Osteocyte (in vitro differentiated cells): ENCODE results near the gene SAMD13. TPM values are rescaled to one million over a fixed set of nuclear protein-coding genes. Genes with fewer than 3 reads are reported as not detected.

Source experiments
- DNase-seq: peaks from one replicate; pipeline ENCODE4 v3.0.0; 2021; ENCODE audit warnings: mixed read lengths; ENCODE audit not compliant: unreplicated experiment; ENCODE audit errors: extremely low spot score
- H3K27ac Mint-ChIP-seq: one replicate; pipeline ENCODE4 v1.8.0; 2021; ENCODE audit warnings: mild to moderate bottlenecking, mixed read lengths; ENCODE audit not compliant: unreplicated experiment
- H3K27me3 Mint-ChIP-seq: one replicate; pipeline ENCODE4 v1.8.0; 2021; ENCODE audit warnings: mixed read lengths; ENCODE audit not compliant: unreplicated experiment
- H3K36me3 Mint-ChIP-seq: one replicate; pipeline ENCODE4 v1.8.0; 2021; ENCODE audit warnings: mixed read lengths; ENCODE audit not compliant: unreplicated experiment
- H3K4me1 Mint-ChIP-seq: one replicate; pipeline ENCODE4 v1.8.0; 2021; ENCODE audit warnings: mixed read lengths; ENCODE audit not compliant: unreplicated experiment
- H3K4me3 Mint-ChIP-seq: one replicate; pipeline ENCODE4 v1.8.0; 2021; ENCODE audit warnings: mild to moderate bottlenecking, moderate library complexity, mixed read lengths; ENCODE audit not compliant: unreplicated experiment
- H3K9me3 Mint-ChIP-seq: one replicate; pipeline ENCODE4 v1.8.0; 2021; ENCODE audit warnings: mixed read lengths; ENCODE audit not compliant: unreplicated experiment
- total RNA-seq: library from RNA; stranded (reverse); gene quantifications from 2 replicates; pipeline ENCODE4 v1.2.1, GENCODE V29; 2021
- TF ChIP-seq, protein P1 (sequence below): fragments of 200-600 bp; sonication (generic); IDR thresholded peaks from 2 replicates; pipeline ENCODE4 v1.5.0; 2021; ENCODE audit warnings: antibody characterized with exemption, mild to moderate bottlenecking, moderate library complexity

The SAMD13 gene
- total RNA-seq, 1 donor from 2014 or later, result 0.99 TPM

DNA sequence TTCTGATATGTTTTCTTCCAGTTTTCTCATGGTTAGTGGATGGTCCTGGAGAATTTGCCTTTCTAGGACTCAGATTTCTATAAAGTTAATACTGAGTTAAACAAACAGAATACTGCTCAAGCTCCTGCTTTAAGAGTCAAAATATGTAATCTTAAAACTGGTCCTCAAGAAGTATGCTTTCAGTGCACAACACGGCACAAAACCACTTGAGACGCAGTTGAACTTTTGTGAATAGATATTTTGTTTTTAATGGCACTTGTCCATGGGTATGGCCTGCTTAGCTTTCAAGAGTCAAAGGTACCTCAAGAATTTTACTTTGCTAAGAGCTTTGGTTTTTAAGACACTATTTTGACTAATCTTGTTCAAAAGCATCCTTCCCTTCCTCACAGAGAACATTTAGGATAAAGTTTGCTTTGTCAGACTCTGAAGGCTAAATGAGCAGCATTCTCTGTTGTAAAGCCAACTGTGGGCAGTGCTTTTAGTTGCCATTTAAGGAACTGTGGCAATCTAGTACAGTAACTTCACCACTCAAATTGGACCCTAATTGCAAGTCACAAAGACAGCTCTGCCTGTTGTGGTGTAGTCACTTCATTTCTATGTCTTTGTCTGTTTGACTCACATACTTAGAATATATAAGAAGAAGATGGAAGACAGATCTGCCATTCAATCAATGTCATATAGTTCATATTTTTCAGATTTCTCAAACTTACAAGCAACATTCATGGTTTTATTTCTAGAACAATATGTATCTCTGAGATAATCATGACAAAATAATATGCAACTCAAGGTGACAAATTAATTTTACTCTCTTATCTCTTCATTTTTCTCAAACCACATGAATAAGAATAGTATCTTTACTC, 28.8 kb downstream of the SAMD13 start:
- Mint-ChIP-seq H3K27ac (no peak overlapping the region), H3K4me1 (no peaks in the 10 kb centered on the region), H3K9me3 (peaks cover 3% of the 10 kb centered on the region), H3K4me3 (no peak overlapping the region), H3K36me3 (no peaks in the 10 kb centered on the region), H3K27me3 (peaks cover 10% of the 10 kb centered on the region)
- TF ChIP-seq, protein P1, sequence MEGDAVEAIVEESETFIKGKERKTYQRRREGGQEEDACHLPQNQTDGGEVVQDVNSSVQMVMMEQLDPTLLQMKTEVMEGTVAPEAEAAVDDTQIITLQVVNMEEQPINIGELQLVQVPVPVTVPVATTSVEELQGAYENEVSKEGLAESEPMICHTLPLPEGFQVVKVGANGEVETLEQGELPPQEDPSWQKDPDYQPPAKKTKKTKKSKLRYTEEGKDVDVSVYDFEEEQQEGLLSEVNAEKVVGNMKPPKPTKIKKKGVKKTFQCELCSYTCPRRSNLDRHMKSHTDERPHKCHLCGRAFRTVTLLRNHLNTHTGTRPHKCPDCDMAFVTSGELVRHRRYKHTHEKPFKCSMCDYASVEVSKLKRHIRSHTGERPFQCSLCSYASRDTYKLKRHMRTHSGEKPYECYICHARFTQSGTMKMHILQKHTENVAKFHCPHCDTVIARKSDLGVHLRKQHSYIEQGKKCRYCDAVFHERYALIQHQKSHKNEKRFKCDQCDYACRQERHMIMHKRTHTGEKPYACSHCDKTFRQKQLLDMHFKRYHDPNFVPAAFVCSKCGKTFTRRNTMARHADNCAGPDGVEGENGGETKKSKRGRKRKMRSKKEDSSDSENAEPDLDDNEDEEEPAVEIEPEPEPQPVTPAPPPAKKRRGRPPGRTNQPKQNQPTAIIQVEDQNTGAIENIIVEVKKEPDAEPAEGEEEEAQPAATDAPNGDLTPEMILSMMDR, result no peak
- DNase-seq, result no peak

DNA sequence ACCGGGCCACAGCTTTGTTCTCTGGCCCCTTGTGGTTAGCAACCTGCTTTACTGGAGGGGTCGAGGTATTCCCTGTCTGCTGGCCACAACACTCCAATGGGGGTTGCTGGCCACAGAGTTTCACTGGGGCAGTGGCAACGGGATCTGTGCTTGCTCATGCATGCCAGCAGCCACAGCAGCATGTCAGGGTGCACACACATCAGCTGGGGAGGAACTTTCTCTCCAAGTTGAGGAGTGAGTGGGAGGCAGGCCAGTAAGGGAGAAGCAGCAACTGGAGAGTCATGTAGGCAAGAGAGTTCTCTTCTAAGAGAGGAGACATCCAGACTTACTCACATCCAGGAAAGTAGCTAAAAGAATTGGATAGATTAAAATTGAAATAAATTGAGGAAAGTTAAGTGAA, 38.0 kb downstream of the SAMD13 start:
- peaks cover 28% of the 10 kb centered on the region for H3K9me3 Mint-ChIP-seq
- no peak for DNase-seq

DNA sequence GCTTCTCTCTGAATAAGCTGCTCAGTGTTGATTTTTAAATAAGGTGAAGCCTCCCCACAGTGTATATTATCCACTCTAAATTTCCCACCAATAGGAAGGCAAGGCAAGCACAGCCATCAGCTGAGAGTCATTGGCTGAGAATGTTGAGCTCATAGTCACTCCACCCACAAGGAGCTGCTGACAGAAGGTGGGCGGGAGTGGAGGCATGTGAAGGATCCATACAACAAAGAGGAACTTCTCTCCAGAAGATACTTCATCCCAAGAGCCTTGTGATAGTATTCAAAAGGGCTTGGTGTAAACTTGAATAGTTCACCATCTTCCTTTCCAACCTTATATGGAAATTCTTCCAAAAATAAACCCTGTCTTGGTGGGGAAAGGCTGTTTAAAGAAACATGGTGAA, 42.8 kb downstream of the SAMD13 start:
- TF ChIP-seq, protein P1, result no peak
- peaks cover 2% of the 10 kb centered on the region for H3K27me3 Mint-ChIP-seq
- no peak overlapping the region for H3K27ac Mint-ChIP-seq
- H3K36me3 Mint-ChIP-seq, result no peaks in the 10 kb centered on the region
- H3K4me1 Mint-ChIP-seq, result no peaks in the 10 kb centered on the region
- no peak for DNase-seq
- H3K4me3 Mint-ChIP-seq, result no peak overlapping the region
- peaks cover 17% of the 10 kb centered on the region for H3K9me3 Mint-ChIP-seq

More for the DNA sequence above, 38.0 kb downstream of the SAMD13 start:
- H3K27me3 Mint-ChIP-seq, result peaks cover 10% of the 10 kb centered on the region
- H3K36me3 Mint-ChIP-seq, result no peaks in the 10 kb centered on the region
- H3K4me3 Mint-ChIP-seq, result no peak overlapping the region
- TF ChIP-seq, protein P1, result no peak
- no peak overlapping the region for H3K27ac Mint-ChIP-seq
- H3K4me1 Mint-ChIP-seq, result no peaks in the 10 kb centered on the region

DNA sequence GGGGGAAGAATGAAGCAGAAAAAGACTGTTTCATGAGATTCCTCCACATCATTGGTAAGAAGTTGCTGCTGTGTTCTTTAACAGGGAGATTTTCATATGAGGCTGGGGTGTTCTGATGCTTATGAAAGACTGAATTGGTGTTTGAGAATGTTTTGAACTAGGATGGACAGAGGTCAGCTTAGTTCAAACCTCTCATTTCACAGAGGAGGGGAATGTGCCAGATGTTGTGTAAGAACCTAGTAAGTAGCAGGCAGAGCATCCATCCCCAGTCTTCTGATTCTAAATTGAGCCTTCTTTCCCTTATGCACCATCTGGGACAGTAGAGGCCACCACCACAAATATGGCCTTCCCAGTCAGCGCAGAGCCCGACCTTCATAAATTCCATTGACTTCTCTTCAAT, 43.7 kb downstream of the SAMD13 start:
- Mint-ChIP-seq H3K27me3 (peaks cover 2% of the 10 kb centered on the region), H3K4me3 (no peak overlapping the region), H3K36me3 (no peaks in the 10 kb centered on the region), H3K4me1 (no peaks in the 10 kb centered on the region), H3K9me3 (peaks cover 17% of the 10 kb centered on the region), H3K27ac (no peak overlapping the region)
- DNase-seq, result no peak
- TF ChIP-seq, protein P1, result no peak

DNA sequence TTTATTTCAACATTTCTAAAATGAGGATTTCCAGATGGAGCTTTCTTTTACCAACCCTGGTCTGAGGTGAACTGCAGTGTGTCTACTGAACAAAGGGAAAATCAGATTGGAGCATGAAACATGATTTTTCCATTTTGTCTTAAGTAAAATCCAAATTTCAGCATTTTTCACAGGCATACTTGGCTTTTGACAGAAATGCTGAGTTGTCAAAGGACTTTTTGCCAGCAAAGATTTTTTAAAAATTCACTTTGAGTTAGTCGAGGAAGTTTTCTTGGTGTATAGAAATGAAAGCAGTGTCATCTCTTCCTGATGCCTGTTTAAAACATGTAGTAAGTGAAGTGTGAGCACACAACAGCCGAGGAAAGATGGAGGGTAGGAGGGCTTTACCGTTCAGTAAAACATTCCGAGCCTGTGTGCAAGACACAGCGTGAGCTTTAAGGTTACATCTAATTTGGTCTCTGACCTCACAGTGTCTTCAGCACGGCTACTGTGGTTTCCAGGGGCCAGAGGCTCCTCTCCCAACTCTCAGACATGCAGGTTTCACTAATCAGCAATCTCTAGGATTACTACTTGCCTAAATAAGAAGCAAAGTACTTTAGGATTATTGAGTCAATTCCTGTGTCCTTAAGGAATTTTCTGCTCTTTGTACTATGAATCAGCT, 45.9 kb downstream of the SAMD13 start:
- Mint-ChIP-seq H3K4me1 (no peaks in the 10 kb centered on the region), H3K4me3 (no peak overlapping the region), H3K36me3 (no peaks in the 10 kb centered on the region), H3K27ac (no peak overlapping the region), H3K27me3 (no peaks in the 10 kb centered on the region), H3K9me3 (peaks cover 4% of the 10 kb centered on the region)
- DNase-seq, result no peak
- TF ChIP-seq, protein P1, result no peak
